Ramos (cell line): ENCODE data around the gene S100A13.
"Not testable (repeated sequence)": the region's sequence is repeated elsewhere in the genome, so short reads cannot be mapped to it uniquely, and the experiment has no call there.

Source experiments
- in situ Hi-C: fragments of 300-500 bp; cut with MboI; formaldehyde crosslinking; loops from one replicate; pipeline ENCODE4 v1.14.3; 2022; ENCODE audit warnings: low sequenced_read_pairs; ENCODE audit not compliant: unreplicated experiment

S100A13 gene

DNA sequence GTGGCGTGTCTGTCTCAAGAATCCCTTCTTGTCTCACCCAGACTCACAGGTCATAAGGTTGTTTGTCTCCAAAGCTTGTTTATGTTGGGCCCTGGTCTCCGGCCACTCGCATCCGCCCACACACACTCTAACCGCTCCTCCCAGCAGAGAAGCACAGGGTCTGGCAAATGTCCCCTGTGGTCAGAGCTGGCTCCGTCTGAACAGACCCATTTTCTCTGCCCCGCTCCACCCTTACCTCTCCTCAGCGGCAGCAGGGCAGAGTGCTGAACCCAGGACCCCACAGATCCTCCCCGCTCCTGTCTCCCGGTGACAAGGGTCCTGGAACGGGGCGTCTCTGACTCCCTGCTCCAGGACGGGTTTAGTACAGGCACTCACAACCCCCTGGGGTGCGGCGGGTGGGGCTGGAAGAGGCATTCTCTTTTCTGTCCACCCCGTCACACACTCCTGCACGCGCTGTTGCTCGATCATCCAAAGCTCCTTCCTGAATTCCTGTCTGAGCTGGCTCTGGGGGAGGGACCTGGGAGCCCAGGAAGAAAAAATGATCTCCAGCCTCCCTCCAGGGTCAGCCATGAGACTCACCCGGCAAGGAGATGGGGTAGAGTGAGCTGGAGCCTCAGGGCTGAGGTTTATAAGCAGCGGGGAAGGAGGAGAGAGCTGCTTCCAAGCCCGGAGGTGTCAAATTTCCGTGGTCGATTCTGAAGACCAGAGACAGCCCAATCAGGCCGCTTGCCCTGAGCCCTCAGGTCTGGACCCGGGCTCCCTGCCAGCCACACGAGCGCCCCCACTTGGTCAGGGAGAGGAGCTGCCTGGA lies at the start of gene S100A13:
Gene S100A13, minus strand, starts transcription at position 602 of the 811 bp plus-strand sequence. CDS start 1,033 bp downstream, outside the sequence.
- in situ Hi-C loops, result no loop called here

DNA sequence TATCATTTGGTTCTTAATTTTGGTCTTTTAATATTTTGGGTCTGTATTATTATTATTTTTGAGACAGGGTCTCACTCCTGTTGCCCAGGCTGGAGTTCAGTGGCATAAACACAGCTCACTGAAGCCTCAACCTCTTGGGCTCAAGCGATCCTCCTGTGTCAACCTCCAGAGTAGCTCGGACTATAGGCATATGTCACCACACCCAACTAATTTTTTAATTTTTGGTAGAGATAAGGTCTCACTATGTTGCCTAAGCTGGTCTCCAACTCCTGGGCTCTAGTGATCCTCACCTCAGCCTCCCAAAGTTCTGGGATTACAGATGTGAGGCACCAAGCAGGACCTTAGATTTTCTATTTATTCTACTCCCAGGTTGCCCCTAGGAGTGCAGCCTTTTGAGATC lies 46.2 kb upstream of the S100A13 start:
- in situ Hi-C loops, result no loop called here

DNA sequence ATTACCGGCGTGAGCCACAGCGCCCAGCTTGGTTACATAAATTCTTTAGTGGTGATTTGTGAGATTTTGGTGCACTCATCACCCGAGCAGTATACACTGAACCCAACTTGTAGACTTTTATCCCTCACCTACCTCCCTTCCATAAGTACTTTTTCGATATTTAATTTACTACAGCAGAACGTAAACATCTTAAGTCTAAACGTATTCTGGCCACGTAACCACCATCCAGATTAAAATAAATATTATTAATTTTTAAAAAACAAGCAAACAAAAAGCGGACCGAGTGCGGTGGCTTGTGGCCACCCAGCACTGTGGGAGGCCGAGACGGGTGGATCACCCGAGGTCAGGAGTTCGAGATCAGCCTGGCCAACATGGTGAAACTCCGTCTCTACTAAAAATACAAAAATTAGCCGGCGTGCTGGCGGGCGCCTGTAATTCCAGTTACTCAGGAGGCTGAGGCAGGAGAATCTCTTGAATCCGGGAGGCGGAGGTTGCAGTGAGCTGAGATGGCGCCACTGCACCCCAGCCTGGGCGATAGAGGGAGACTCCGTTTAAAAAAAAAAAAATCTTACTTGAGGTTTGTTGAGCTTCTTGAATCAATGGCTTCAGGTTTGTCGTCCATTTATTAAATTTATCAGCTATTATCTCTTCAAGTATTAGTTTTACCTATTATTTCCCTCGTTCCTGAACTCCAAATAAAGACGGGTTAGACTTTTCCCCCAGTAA lies 44.5 kb upstream of the S100A13 start:
- in situ Hi-C loops, result not testable (repeated sequence)

DNA sequence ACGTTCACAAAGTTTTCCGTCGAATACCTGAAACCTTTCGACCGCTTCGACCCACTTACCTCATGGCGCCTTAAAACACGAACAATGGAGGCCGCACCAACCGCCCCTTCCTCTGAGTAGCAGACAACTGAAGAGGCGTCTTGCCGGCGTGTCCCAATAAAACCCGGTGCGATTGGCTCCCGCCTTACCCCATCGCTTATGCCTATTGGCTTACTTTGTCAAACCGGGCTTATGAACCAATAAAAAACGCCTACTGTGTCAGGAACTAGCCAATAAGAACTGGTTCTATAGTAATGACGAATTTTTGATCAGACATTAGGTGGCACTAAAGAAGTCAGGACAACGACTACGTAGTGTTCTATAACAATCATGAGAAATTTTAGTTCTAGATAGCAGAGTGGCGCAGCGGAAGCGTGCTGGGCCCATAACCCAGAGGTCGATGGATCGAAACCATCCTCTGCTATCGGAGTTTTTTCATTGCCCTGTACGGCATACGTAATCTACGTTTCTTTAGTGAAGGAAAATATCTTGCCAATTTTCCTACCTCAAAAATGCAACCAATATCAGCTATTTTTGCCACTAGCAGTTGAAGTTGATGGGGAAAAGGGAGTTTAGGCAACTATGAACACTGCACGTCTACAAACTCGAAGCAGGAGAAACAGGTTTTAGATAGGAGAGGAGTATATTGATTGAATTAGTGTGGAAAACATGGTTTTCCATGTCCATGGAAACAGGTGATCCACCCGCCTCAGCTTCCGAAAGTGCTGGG lies 43.7 kb upstream of the S100A13 start, which contains the start of gene ILF2:
Gene ILF2, minus strand, starts transcription at position 135 of the 769 bp plus-strand sequence. Its CDS starts 71 bp downstream, at position 64.
- in situ Hi-C loops, result no loop called here

DNA sequence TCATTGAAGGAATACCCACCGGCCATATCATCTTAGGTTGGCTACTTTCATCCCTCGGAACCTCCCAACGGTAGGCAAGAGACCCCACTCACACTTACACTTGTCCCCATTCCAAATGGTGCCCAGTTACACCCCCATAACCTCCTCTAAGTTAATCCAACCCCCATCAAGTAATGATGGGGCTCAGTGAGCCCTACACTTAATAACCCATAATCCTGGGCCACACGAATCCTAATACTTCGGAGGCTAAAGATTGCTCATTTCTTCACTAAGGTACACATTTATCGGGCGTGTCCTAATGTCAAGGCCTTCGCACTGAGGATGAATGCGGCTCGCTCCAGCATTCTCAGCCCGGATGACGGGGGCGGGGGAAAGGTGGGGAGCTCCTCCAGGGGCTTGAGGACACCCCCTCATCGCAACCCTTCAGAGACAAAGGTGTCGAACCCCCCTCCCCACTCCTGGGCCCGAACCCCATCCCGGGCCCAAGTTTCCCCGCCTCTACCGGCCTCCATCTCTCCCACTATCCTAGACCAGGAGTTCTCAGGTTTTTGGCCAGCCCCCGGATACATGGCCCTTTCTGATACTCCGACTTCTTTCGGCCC lies 43.1 kb upstream of the S100A13 start:
- in situ Hi-C loops, result no loop called here

DNA sequence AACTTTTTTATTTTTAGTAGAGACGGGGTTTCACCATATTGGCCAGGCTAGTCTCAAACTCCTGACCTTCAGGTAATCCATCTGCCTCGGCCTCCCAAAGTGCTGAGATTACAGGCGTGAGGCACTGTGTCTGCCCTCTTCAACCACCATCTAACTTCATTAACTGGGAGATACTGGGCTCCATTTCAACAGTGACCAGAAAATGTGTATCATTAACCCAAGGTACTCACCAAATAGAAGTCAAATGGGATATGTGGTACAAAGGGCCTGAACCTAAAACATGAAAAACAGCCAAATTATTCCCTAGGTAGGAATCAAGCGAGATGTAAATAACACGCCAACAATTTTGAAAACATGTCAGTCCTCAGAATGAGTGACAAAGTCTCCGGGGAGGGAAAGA lies 42.3 kb upstream of the S100A13 start:
- in situ Hi-C loops, result loop anchor here (10.0 kb wide), 1 partner anchor 605 kb away; the partner anchor contains the start of gene HAX1

DNA sequence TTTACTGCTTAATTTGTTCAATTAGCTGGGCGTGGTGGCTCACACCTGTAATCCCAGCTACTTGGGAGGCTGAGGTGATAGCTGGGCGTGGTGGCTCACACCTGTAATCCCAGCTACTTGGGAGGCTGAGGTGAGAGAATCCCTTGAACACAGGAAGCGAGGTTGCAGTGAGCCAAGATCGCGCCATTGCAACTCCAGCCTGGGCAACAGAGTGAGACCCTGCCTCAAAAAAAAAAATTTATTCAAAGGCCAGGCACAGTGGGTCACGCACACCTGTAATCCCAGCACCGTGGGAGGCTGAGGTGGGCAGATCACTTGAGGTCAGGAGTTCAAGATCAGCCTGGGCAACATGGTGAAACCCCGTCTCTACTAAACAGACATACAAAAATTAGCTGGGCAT lies 41.4 kb upstream of the S100A13 start:
- in situ Hi-C loops, result loop anchor here (10.0 kb wide), 1 partner anchor 606 kb away; the partner anchor contains the start of gene HAX1

DNA sequence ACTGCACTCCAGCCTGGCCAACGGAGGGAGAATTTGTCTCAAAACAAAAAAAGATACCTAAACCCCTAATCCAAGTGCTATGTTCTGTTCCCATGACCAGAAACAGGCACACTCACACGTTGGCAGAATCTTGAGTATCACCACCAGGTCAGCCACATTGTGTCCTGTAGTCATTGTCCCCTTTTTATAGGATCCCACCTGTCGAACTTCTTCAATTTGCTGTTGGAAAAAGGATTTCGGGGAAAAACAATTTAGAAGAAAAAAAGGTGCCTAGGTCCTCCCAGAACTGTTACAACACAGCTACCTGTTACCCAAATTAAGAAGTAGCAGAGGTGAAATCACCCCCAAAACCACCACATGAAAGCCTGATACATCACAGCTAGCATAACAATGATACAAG lies 40.1 kb upstream of the S100A13 start:
- in situ Hi-C loops, result loop anchor here (10.0 kb wide), 1 partner anchor 607 kb away; the partner anchor contains the start of gene HAX1

DNA sequence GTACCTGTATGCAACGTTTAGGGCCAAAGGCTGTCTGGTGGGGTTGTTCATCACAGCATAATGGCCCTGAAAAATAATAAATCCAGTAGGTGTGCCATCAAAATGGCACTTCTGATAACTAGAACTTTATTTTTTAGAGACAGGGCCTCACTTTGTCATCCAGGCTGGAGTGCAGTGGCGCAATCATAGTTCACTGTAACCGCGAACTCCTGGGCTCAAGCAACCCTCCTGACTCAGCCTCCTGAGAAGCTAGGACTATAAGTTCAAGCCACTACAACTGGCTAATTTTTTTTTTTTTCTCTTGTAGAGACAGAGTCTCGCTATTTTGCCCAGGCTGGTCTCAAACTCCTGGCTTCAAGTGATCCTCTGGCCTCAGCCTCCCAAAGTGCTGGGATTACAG lies 35.9 kb upstream of the S100A13 start:
- in situ Hi-C loops, result loop anchor here (10.0 kb wide), 1 partner anchor 612 kb away; the partner anchor contains the start of gene HAX1

DNA sequence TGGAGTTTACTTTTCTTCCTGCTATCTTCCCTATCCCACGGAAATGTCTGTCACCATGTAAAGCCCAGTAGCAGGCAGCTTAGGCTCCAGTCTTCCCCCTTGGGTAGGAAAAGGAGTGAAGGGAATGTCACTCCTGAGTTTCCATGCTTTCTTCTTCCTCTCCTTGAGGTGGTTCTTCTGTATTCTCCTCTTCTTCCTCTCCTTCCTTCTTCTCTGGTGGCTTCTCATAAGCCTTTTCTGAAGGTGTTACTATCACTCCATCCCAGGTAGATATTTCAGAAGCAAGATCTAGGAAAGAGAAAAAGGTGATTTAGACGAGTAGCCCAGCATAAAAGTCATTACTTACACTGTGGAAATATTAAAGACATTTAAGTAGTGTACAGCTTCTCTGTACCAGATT lies 35.0 kb upstream of the S100A13 start:
- in situ Hi-C loops, result loop anchor here (10.0 kb wide), 1 partner anchor 613 kb away; the partner anchor contains the start of gene HAX1

DNA sequence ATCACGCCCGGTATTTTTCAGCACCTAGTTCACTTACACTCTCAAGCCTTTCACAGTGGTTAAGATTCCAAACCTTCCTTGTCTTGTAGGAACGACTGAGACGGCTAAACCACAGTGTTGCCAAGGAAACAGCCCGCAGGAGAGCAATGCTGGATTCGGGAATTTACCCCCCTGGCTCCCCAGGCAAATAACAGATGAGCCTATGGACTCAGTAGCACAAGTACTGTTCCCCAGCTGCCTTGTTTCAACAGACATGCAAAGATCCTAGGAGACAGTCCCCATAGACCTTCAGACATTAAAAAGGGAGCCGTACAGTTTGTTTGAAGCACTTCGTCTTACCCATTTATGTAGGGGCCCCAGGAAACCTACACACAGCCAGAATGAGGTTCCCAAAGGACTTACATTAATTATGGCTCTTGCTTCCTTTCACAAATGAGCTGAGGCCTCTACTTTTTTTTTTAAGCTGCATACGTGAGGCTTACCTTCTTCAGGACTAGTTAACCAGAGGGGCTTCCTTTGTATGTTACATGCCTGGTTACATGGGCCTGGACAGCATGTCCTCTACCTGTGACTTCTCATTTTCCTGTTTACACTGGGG lies 33.9 kb upstream of the S100A13 start:
- in situ Hi-C loops, result loop anchor here (10.0 kb wide), 1 partner anchor 614 kb away; the partner anchor contains the start of gene HAX1

DNA sequence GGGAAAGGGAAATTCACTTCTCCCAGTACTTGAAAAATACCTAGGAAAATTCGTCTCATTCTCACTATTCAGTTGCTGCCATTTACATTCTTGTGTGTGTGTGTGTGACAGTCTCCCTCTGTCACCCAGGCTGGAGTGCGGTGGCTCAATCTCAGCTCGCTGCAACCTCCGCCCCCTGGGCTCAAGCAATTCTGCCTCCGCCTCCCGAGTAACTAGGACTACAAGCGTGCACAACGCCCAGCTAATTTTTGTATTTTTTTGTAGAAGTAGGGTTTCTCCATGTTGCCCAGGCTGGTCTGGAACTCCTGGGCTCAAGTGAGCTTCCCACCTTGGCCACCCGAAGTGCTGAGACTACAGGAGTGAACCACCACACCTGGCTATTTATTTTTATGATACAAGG lies 32.4 kb upstream of the S100A13 start:
- in situ Hi-C loops, result loop anchor here (10.0 kb wide), 1 partner anchor 615 kb away; the partner anchor contains the start of gene HAX1

DNA sequence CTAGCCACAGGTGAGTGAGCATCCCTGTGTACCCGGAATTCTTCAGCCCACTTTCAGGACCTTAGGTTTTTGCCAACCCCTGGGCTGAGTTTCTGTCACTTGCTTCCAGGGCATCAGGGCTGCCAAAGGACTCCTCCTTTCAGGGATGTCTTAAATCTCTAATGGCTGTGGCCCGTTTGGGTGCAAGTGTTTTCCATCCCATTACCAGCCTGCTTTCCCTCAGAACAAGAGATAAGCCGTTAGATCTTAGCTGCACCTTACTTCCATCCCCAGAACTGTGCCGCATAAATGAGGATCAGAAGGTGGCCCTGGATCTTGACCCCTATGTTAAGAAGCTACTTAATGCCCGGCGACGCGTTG lies 31.9 kb upstream of the S100A13 start:
- in situ Hi-C loops, result no loop called here

DNA sequence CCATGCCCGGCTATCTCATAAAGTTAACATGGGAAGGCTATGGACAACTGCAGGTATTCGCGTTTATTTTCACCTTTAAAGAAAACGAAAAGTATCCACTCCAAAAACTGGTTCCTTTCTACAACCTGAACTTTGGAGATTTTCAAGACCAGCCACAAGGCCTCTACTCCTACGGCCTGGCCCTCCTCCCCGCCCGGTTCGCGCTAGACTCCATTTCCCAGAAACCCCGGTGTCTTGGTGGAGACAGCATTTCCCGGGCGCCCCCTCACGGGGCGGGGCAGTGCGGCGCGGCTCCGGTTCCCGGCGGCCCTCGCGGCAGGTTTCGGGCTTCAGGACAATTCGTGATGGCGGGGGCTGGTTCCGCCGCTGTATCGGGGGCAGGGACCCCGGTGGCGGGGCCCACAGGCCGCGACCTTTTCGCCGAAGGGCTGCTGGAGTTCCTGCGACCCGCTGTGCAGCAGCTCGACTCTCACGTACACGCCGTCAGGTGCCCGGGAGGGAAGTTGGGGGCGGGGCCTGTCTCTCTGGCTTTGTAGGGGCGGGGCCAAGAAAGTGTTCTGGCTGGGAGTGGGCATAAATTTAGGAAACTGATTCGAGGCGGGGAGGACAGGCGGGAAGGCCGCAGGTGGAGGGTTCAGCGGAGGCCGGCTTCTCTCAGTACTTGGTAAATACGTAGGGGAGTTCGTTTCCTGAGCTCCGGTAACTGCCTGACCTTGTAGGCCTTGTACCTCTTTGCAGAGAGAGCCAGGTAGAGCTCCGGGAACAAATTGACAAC lies 31.3 kb upstream of the S100A13 start, which contains the start of gene SNAPIN:
Gene SNAPIN, plus strand, starts transcription at position 304 of the 775 bp plus-strand sequence. Its CDS starts 41 bp downstream, at position 345.
- in situ Hi-C loops, result no loop called here

DNA sequence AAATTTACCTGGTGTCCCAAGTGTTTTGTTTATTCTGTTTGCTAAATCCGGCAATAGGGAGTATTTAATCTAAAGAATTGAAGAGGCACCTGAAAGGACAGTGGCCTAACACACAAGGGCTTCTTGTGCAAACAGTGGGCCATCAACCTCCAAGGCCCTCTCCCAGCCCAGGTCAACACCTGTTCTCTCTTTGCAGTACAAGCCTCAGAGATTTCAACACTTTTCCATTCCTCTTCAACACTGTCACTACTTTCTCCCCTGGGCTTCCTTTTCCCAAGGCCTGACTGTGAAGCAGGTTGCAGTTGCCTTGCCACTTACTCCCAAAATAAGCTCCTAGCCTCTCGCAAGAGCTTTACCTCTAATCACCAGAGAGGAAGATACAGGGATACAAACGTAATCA lies 28.0 kb upstream of the S100A13 start:
- in situ Hi-C loops, result no loop called here

DNA sequence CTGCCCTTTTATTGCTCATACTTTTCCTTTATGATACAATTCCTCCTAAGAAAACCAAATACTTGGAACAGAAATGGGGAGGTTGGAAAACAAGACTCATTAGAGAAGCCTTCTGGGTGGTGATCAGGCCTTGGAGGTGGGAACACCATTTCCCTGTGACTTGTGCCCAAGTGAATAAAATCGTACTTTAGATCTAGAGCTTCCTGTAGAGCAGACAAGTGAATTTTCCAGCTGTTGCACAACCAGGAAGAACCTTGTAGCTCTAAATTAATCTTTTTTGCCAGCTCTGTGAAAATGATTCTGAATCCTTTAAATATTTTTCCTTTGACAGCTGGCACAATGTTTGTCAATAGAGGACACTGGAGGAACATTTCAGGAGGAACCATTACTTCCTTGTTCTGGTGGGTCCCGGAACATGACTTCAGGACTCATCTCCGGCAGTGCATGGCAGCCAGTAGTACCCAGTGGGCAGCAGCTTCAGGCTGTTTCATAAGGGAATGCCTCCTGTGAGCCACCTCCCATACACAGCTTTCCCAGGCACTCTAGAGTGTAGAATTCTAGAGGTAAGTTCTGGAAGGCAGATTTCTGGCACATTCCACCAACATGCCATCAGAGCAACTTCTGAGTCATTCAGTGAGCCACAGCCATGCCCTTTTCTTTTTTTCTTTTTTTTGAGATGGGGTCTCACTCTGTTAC lies 25.6 kb upstream of the S100A13 start:
- in situ Hi-C loops, result no loop called here

DNA sequence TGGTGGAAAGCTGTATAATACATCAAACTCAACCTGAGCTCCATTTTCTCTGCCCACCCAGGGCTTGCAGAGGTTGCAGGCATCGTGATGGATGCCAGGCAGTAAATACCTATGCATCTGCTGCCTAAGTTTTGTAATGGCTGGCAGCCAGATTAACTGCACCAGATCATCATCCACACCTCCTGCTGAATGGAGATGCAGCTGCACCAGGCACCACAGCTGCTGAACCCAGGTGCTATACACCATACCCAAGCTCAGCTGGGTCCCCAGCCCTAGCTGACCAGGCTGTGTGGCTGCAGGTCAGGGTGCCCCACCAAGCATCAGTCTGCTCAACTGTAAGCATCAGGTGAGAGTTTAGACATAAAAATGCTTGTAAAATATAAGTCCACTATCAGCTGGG lies 24.5 kb upstream of the S100A13 start:
- in situ Hi-C loops, result no loop called here

DNA sequence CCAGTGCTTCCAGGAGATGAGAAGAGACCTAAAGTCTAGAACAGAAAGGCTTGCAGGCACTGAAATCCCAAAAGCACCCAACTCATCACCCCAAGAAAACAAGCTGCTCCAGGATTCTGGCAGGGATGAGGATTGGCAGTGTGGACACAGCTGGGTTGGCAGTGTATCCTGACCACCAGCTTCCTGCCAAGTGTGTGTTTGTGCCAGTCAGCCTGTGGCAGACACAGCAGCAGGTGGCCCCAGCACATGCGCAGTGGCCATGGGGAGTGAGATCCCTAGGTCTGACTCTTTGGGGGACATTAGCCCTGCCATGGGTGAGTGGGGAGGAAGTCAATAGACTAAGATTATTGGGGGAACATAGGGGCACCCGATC lies 22.5 kb upstream of the S100A13 start:
- in situ Hi-C loops, result no loop called here
